DMS53 (cell line): ENCODE measurements around the gene SWAP70.

Experiments used
- DNase-seq: peaks from one replicate; lab custom pipeline; 2025; lab: John Stamatoyannopoulos, UW

SWAP70 gene

DNA sequence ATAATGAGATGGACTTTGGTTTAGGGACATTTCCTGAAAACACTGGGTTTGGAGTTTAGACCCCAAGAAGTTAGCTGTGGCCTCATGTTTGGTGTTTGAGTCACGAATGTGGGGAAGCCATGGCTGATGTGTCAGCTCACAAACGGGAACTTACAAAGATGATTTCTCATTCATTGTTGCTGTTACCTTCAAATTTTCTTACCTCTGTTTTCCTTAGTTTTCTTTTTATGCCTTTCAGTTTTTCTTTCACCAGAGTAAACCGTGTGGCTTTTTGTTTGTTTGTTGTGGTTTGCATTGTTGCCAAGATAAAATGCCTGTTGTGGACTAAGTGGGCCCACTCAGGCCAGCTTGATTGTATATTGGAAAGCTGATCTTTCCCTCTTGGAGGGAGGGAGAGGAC, 89.1 kb downstream of the SWAP70 start:
- no peak for DNase-seq

DNA sequence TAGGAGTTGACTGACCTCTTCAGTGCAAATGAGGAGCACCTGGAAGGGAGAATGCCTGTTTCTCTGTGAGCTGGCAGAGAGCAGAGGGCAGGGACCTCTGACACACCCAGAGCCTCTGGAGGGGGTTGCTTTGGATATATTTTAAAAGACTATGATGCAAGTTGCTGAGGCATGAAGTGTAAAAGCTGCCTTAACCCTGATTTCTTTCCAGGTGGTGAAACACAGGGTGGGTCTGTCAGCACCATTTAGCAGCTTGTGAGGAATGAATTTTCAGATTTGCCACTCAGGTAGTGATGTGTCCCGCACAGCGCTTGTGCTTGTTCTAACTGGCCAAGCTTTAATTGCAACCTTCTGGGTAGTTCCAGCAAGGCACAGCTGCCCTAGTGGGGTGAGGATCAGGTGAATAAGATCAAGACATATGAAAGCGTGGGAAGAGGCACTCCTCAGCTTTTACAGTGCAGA, 90.2 kb downstream of the SWAP70 start:
- DNase-seq, result peak; percentile 21

DNA sequence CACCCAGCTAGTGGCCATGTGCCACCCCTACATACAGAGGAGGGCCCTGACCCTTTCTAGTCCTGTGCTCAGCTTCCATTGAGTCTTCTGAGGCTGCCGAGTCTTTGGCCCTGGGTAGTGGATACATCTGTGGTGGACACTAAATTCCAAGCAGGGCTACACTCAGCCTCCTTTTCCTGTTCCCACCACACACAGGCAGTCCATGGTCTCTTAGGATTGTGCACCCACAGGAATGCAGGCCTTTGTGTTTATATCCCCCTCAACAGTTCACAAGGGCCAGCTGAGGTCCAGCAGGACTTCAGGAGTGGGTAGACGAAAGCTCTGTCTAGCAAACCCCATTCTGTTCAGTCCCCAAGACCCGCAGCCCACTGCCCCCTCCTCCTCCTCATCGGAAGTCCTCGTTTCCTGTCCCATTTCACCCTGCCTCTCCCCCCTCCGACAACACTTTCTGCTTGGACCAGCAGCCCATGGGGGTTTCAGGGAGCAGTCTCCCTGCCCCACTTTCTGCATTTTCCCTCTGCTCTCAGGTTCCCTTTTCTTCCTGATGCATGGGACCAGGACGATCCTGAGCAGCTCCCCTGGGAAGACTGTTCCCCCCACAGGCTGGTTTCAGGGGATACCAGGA, 91.8 kb downstream of the SWAP70 start:
- no peak for DNase-seq

DNA sequence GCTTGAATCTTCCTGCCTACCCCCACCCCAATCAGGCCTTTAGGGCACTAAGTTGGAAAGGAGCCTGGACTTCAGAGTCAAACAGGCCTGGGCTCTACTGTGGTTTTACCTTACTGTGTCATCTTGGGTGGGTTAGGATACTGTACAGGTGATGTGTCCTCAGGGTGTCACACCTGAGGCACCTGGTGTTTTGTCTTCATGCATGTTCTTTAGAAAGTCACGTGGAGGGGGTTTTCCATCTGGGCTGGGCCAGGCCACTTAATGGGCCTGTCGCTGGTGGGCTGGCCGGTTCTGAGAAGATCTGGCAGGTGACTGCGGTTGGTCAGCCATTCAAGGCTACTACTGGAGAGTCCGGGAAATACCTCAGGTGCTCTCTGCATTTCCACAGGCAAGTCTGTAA, 92.6 kb downstream of the SWAP70 start:
- DNase-seq, result peak; percentile 24

DNA sequence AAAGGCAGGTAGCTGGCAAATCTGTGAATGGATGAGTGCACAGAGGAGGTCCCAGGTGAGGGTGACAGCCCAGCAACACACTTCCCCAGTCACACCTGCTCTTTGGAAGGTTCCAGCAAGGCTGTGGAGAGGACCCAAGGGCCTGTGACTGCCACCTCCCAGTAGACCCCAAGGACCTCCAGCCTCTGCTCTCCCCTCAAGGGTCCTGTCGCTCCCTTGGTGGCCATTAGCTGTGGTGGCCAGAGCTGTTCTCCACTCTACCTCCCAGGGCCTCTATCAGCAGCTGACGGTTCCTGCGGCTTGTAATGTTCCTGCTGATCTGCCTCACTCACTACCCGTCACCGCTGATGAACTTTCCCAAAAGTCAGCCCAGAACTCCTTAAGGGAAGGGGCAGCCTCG, 93.0 kb downstream of the SWAP70 start:
- no peak for DNase-seq

DNA sequence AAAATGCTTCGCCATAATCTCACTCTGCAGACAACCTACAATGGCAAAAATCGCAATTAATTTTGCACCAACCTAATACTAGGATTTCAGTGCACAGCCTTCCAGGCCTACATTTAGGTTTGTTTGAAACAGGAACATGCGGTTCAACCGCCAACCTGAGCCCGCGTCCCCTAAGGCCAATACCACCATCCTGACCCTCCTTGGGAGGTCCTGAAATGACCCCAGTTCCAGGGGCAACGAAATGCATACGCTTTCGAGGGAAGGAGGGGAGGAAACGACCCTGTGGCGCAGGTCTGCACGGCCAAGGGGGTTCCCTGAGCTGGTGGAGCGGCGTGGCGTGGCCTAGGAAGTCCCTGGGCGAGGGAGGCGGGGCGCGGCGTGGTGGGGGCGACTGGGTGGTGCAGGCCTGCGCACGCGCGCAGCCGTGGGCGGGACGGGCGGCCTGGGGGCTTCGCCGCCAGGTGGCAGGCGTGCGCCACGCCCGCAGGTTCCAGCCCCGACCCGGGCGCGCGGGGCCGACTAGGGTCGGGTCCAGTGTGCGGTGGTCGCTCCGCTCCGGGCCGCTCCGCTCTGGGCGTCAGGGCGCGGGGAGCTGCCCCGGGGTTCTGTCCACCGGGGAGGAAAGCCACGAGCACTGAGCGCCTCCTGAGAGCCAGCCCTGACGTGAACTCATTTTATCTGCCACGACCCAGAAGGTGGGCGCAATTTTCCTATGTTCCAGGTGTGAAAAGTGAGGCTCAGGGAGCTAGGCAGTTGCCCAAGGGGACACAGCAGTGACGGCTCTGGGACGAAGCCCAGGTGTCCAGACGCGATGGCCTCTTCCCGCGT, 94.1 kb downstream of the SWAP70 start:
- DNase-seq, result peak; percentile 93

- peak; percentile 89 for DNase-seq
Measured at GRCh38 chr11:9758637-9759518, 95.0 kb downstream of the SWAP70 start.

- peak; percentile 98 for DNase-seq
Measured at GRCh38 chr11:9759519-9760192, 95.8 kb downstream of the SWAP70 start.

DNA sequence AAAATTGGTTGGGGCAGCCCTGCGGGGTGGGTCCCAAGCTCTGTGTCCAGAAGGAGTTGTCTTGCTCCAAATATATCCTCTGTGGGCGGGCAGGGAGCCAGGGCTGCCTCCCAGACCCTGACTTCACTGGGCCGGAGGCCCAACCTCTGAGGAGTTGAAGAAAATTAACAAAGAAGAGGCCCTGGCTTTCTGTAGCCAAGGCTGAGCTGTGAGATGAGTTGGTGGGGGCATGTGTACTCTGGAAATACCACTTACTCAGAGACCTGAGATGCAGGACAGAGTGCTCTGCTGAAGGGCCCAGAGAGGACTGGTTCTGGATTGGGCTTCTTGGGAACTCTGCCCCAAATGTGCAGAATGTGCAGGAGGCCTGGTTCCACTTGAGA, 96.3 kb downstream of the SWAP70 start:
- DNase-seq, result peak; percentile 40

GRCh38 chr11:9761441-9761945, 97.6 kb downstream of the SWAP70 start:
- no peak for DNase-seq

- no peak for DNase-seq
Measured at GRCh38 chr11:9762531-9762930, 98.7 kb downstream of the SWAP70 start.

GRCh38 chr11:9763301-9763700, 99.4 kb downstream of the SWAP70 start:
- no peak for DNase-seq

DNA sequence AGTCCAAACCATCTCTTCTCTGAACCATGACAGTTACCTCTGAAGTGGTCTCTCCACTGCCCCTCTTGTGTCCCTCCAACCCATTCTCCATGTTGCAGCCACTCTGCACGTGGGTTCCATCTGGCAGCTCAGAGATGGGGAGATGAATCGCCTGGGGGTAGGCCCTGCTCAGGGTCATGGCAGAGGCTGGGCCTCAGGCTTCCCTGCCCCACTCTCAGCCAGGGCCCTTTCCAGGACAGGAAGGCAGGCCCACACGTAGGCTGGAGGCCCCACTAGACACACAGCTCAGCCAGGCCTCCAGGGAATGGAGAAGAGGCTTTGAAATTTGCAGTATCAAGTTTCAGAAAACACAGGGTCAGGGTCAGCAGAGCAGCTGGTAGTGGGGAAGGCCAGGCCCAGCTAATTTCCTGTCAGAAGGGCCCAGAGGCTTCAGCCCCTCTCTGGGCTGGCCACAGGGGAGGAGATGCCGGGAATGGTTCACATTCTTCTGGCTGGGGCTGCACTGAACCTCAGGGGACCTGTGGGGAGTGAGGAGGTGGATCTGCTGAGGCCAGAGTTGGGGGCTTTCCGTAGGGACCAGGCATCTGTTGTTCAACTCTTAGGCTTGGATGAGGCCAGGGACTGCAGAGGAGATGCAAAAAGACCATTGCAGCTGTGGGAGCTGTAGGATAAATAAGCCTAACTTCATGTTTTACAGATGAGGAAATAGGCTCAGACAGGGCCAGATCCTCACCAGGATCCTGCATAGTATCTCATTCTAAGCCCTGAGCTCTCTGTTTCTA, 101.6 kb downstream of the SWAP70 start:
- peak; percentile 69 for DNase-seq

DNA sequence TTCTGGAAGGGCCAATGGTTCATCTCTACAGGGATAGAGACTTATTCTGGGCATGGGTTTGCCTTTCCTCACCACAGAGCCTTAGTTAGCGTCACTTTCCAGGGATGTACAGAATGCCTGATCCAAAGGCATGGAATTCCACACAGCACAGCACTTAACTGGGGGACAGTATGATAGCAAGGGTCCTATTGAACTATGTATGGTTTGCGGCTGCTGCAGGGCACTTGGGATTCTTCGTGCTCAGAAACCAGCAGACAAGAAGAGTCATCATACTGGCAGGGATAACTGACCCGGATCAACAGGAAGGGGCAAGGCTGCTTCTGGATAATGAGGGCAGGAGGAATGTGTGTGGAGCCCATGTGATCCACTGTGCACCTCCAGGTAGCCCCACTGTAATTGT, 105.7 kb downstream of the SWAP70 start:
- DNase-seq, result no peak

DNA sequence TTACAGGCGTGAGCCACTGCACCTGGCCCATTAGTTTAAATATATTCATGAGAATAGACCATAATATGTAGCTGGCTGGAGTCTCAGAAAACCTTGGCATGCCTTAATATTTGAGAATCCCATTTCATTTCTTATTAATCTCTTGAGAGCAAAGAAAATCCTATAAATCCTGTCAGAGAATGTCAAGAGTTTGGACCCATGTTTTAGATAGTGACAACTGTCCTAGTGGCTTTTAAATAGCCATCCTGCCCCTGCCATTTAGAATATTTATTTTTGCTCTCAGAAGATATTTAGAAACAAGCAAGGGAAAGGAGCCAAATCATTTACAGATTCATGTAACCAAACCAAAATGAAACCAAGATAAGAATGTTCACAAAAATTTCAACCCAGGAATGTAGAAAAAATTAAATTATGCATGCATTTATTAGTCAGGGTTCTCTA, 107.2 kb downstream of the SWAP70 start:
- DNase-seq, result no peak

GRCh38 chr11:9772218-9772617, 108.3 kb downstream of the SWAP70 start:
- DNase-seq, result no peak

DNA sequence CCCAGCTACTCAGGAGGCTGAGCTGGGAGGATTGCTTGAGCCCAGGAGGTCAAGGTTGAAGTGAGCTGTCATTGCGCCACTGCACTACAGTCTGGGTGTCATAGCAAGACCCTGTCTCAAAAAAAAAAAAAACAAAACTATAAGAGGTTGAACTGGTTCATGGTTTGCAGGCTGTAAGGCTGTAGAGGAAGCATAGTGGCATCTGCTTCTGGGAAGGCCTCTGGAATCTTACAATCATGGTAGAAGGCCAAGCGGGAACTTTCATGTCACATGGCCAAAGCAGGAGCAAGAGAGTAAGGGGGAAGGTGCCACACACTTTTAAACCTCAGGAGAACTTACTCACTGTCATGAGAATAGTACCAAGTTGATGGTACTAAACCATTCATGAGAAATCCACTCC, 109.6 kb downstream of the SWAP70 start:
- DNase-seq, result no peak

GRCh38 chr11:9774109-9774508, 110.2 kb downstream of the SWAP70 start:
- DNase-seq, result no peak

- DNase-seq, result no peak
Measured at GRCh38 chr11:9774591-9775397, 110.9 kb downstream of the SWAP70 start.

- DNase-seq, result no peak
Measured at GRCh38 chr11:9775398-9775779, 111.5 kb downstream of the SWAP70 start.
